Sciatic nerve (tissue), 2 donors: ENCODE results near the gene PCBP3. TPM values are rescaled to one million over a fixed set of nuclear protein-coding genes. Genes with fewer than 3 reads are reported as not detected.
"Not testable (repeated sequence)": the region's sequence is repeated elsewhere in the genome, so short reads cannot be mapped to it uniquely, and the experiment has no call there.

ENCODE experiments used
- ATAC-seq: fragments of 200-7000 bp; cut with Tn5 transposase; one replicate; pipeline ENCODE4 v1.9.1; 2020; ENCODE audit warnings: mild to moderate bottlenecking, moderate library complexity
- DNase-seq: peaks from one replicate; pipeline ENCODE4 v3.0.0-alpha.2; 2020; ENCODE audit warnings: low spot score
- intact Hi-C: fragments of 100-400 bp; cut with DNase I; formaldehyde crosslinking; loops from one replicate; pipeline ENCODE4 v1.14.2; 2022
- total RNA-seq: library from RNA; stranded (reverse); fragmentation: NEBNext Ultra II Directional; extraction: Animal tissue kit (Norgen Biotek cat#: 25700); gene quantifications from one replicate; pipeline ENCODE4 v1.2.1, GENCODE V29; 2021
- donor health status: DM: no; HTN: no; CAD: no.
- donor health status: DM: no; HTN: no; CAD: no.

The PCBP3 gene
- total RNA-seq, 1 donor from 2014 or later = 14.1 TPM

DNA sequence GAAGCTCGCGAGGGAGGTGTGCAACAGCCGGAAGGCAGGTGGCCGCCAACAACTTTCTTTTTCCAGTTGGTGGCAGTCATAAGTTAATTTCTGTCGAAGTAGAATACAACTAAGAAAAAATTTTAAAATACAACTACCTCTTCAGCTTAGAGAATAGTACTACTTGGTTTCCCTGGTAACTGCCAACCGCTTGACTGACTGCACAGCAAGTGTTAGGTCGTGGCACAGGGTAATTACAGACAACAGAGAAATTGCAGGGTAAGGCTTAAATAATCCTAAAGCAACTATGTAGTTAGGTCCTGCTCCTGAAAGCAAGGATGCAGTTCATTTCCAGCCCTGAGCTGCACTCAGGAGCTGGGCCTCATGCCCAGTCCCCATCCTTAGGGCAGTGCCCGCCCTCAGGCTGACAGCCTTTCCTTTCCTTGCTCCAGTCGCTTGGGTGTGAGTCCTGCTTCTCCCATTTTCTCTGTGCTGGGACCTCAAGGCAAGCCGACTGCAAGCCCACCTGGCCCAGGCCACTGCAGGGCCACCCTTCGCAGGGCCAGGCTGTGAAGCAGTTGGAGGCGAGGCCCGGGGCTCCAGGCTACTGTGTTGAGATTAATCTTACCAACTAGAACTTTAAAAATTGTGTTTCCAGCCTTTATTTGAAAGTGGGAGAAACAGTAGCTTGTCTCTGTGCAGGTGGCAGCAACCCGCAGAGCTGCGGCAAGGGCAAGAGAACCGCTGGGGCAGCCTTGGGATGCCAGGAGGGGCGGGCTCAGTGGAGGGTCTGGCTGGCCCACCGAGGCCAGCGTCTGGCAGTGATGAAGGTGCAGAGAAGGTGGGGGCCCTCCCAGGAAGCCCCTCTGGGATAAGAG lies 148.3 kb downstream of the PCBP3 start:
- ATAC-seq (no peak), DNase-seq (no peak)
- intact Hi-C loops = no loop called here

DNA sequence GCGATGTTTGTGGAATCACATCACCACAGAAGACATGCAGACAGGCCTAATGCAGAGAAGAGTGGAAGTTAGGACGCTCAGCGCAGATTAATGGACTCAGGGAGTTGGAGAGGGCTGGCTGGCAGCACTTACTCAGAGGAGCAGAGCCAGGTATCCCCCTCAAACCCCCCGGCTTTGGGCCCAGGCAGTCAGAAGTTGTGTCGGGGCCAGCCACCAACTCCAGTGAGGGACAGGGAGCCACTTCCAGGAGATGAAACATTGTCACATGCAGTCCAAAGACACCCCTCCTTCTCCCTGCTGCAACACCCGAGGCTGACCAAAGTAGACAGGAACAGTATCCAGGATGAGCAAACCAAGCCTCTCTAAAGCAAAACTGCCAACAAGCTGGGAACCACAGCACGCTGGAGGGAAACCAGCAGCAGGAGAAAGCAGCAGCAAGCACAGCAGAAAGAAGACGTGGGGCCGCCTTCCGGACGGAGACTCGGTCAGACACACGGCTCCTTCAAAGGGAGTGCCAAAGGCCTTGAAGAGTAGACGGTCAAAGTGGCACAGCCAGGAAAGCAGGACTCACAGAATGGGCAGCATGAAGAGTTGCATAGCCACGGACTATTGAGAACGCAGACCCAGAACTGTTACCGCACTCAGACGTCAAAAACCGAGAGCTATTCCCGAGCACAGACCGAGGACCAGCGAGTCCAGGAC lies 149.3 kb downstream of the PCBP3 start:
- intact Hi-C loops = no loop called here
- no peak for ATAC-seq
- no peak for DNase-seq

DNA sequence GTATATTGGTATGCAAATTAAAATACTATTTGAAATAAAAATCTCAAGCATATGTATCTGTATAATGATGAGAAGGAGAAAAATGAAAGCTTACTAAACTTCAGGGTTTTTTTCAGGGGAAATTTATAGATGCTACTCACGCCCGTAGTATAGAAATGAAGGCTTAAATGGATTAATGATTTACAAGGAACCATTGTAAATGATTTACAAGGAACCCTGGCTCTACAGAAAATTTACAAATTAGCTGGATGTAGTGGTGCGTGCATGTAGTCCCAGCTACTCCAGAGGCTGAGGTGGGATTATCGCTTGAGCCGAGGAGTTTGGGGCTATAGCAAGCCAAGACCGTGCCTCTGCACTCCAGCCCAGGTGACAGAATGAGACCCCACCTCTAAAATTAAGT lies 150.5 kb downstream of the PCBP3 start:
- intact Hi-C loops = no loop called here
- ATAC-seq (no peak), DNase-seq (no peak)

DNA sequence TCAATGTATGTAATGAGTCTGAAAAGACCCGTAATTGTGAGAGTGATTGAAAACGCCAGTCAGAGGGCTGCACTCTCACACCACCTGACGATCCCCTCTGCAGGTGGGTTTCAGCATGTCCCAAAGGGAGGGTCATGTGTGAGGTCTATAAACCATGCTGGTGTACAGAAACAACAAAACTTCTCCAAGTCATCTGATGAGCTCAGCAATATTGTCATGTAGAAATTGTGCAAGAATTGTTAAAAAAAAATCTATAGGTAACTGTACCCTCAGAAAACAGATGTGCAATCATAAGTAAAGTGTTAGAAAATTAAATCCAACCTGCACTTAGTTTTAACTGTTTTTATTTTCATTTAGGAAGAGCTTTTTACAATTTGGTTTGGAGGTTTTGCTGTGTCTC lies 152.5 kb downstream of the PCBP3 start:
- no peak for DNase-seq
- intact Hi-C loops = no loop called here
- no peak for ATAC-seq

DNA sequence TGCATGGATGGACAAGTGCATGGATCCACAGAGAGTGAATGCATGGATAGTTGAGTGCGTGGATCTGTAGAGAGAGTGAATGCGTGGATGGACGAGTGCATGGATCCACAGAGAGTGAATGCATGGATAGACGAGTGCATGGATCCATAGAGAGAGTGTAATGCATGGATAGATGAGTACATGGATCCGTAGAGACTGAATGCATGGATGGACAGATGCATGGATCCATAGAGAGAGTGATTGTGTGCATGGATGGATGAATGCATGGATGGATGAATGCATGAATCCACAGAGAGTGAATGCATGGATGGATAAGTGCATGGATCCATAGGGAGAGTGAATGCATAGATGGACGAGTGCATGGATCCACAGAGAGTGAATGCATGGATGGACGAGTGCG lies 153.8 kb downstream of the PCBP3 start:
- DNase-seq = no peak
- intact Hi-C loops = no loop called here
- no peak for ATAC-seq

DNA sequence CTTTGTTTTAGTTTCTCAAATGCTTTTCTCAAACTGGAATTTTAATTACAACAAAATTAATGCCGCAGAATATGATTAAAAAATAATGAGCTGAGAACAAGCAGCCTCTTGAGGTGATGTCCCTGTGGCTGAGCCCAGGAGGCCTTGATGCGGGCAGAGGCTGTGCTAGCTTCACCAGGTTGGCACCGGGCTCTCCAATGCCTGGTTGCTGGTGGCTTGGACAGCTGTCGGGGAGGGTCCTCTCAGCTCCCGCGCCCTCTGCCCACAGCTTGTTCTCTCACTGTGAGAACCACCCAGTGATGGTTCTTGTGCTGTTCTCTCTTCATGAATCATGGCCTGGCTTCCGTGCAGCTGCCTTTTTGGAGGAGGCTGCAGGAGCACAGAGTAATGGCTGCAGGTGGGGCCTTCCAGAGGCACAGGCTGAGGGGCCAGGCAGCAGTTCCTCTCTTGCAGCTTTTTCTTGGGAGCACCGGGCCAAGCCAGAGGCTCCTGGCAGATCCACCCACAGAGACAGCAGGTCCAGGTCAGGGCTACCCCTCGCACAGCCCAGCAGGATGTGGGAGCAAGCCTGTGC lies 156.3 kb downstream of the PCBP3 start:
- intact Hi-C loops = no loop called here
- DNase-seq (no peak), ATAC-seq (no peak)

DNA sequence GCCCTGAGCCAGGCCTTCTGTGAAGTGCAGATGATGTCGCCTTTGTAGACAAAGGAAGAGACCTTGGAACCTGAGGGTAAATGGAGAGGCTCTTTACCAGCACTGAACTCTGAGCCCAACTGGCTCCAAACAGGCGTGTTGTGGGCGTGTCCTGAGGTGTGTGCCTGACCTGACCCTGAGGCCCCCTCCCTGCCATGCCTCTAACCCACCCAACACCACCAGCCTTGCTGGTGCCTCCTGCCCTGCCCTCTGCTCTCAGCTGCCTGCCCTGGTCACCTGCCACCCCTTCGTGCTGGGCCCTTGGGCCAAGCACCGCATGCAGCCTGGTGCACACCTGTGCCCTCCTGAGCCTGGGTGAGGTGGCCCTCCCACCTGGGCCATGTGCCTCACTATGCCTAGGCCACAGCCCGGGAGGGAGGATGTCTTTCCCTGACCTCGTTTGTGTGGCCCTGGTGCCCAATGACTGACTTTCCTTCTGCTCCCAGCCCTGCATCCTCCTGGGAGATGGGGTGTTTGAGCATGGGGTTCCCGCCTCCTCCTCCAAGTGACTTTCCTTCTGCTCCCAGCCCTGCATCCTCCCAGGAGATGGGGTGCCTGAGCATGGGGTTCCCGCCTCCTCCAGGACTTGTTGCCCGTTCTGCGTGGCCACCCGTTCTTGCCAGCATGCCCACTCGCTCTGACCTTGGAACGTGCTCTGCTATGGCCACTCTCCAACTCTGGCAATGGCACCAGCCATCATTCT lies 157.0 kb downstream of the PCBP3 start:
- DNase-seq = no peak
- intact Hi-C loops = no loop called here
- ATAC-seq = no peak

DNA sequence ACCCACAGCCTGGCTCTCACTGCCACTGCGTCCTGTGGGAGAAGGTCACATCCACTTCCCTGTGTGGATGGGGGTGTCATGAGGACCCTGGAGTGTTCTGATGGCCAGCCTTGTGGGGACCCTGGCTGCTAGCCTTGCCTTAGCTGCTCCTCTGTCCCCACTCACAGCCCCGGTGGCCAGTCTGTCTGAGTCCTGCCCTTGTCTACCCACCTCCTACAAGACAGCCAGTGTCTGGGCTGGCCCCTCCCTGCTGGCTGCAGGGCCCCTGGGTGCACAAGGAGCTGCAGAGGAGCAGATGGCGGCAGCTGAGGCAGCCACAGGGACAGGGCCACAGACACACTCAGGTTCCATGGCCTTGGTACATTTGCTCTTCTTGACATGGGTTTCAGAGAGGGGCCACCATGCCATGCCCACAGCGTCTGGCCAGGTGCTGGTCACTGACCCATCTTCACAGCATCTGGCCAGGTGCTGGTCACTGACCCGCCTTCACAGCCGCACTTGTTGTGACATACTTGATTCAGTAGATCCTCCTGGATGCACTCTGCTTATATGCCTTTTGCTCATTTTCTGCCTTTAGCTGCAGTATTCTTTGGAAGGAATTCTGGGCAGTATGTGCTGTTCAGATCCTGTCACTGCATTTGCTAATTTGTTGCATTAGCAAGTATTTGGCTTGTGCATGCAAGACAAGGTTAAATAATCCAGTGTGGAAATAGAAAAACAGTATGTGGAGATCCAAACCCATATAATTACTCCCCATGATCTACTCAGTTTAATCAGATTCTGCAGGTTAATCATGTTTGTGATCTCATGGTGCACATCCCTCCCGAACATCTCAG lies 157.8 kb downstream of the PCBP3 start:
- no peak for ATAC-seq
- intact Hi-C loops = no loop called here
- no peak for DNase-seq

DNA sequence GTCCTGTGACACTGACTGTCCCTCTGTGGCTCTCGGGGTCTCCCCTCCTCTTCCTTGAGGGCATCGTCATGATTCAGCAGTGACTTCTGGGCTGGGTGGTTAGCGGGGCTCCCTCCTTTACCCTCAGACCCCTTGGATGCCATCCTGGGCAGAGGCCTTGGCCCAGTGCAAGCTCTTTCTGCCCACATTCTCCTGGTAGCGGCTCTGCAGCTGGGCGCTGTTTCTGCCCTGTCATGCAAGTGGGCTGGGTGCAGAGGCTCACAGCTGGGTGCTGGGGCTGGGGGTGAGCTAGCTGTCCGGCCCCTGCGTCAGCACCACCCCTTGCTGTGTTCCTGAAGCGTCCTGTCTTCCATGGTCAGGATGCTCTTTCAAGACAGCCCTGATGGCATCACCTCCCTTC lies 158.5 kb downstream of the PCBP3 start:
- no peak for ATAC-seq
- intact Hi-C loops = no loop called here
- DNase-seq = no peak

DNA sequence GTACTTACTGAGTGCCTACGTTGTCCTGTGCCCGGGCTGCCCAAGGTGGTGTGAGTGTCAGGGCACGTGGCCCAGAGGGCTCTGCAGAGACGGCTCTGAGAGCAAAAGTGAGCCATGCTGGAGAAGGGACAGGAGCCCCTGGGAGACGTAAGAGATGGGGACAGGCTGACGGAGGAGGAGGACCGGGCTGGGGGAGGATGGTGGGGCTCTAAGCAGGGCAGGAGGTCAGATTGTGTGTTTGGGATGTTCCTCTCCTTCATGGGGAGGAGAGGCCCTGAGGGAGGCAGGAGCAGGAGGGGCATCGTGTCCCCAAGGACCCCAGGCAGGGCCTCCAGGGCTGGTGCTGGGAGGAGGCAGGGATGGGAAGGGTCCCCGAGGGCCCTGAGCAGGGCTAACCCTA lies 158.9 kb downstream of the PCBP3 start:
- ATAC-seq = no peak
- no peak for DNase-seq
- intact Hi-C loops = no loop called here

DNA sequence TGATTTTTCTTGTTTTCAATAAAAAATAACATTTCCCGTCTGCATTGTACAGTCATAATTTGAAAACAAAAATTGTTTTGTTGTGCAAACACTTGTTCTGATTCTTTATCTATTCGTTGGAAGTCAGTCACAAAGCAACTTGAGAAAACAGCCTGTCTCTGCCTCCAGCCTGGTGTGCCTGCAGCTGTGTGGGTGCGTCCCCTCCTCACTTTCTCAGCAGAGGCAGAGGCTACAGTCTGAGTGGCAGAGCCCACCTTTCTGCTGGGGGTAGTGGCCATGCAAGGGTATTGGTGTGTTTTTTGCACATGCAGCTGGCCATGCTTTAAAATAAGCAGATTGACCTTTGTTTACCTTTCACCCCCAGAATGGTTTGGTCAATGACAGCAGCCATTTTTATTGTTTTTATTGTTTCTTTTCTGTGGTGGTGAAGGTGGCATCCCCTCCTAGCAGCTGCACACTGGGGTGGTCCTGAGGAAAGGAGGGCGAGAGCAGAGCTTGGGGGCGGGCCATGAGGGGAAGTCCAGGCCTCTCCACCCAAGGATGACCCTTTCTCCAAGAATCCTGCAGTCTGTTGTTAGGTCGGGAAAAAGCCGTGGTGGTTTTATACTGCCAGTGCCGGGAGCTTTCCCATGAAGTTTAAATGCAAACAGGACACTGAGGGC lies 159.6 kb downstream of the PCBP3 start:
- DNase-seq = no peak
- ATAC-seq = no peak
- intact Hi-C loops = no loop called here

DNA sequence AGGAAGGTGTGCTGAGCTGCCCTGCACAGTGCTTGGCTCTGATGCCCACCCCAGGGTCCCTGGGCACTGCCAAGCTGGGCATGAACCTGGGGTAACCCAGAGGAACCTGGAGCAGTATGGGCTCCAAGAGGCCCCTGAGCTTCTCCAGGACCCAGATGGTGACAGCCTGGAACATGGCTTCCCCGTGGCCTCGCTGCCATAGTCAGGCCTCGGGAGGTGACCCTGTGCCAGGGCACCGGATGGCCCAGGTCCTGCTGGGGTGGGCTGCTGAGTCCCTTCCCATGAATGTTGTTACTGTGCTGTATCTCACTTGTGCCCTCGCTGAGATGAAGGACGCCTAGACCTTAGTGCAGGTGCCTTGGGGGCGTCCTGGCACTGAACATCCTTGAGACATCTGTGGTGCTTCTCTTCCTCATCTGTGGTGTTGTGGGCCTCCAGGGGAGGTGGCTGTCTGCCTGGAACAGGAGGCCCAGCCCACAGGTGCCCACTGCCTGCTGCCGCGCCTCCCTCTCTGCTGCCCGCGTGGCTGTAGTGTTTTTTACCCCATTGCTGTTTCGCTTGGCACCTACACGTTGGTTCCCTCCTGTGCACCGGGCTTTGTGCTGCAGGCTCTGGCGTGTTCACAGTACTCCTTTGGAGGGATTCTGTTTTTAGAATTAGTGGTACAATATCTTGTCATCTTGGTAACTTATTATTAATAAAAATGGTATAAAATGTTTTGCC lies 160.3 kb downstream of the PCBP3 start:
- intact Hi-C loops = no loop called here
- no peak for ATAC-seq

DNA sequence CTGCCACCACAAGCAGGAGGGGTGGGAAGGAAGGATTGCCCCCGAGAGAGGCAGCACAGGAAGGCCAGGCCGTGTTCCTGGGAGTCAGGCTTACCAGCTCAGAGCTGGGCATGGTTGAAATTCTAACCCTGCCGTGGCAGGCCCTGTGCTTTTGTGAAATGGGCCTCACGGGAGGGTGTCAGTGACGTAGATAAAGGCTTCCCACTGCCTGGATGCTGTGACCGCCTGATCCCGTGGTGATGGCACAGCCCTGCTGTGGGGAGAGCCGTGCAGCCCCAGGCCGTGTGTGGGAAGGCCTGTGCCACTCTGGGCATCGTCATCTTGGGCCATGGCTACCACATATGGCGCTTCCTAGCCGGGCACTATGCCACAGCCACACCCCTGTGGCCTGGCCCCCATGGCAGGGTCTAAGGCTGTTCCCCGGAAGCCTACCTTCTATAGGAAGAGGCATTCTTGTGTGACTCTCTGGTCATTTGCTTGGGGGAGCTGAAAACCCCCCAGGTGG lies 161.3 kb downstream of the PCBP3 start:
- DNase-seq (no peak), ATAC-seq (no peak)
- intact Hi-C loops = no loop called here

More for the DNA sequence above, 160.3 kb downstream of the PCBP3 start:
- DNase-seq = no peak

DNA sequence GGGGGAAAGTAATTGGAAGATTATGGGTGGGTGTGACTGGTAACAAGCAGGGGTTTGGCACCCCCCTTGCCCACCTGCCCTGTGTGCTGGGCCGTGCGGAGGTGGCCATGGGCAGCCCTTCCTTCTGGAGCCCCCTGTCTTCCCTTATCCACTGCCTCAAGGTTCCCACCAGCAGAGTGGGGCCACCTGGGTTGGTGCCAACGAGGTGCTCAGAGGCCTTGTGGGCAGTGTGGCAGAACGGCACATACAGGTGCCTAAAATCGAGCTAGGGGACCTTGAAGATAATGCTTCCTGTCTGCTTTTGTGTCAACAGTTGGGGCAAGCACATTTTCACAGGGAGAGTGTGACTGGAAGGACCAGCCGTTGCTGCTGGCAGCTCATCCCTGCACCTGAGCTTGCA lies 161.8 kb downstream of the PCBP3 start:
- intact Hi-C loops = no loop called here
- DNase-seq (no peak), ATAC-seq (no peak)

DNA sequence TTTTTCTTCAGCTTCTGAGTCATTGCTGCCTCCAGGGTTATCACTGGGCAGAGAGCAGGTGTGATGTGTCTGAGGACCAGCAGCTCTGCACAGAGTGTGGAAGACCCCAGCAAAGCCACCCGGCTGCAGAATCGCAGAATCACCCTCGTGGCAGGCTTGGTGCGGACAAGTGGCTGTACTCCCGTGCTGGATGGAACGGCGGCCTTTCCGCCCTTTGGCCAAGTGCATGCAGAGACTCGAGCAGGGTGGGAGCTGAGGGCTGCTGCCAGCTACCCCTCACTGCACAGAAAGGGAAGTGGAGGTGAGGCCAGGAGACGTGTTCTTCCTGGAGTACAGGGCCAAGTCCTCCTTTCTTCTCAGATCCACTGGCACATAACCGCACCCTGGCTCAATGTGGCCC lies 162.5 kb downstream of the PCBP3 start:
- ATAC-seq (no peak), DNase-seq (no peak)
- intact Hi-C loops = no loop called here

DNA sequence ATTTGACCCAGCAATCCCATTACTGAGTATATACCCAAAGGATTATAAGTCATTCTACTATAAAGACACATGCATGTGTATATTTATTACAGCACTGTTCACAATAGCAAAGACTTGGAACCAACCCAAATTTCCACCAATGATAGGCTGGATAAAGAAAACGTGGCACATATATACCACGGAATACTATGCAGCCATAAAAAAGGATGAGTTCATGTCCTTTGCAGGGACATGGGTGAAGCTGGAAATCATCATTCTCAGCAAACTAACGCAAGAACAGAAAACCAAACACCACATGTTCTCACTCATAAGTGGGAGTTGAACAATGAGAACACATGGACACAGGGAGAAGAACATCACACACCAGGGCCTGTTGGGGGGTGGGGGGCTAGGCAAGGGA lies 165.1 kb downstream of the PCBP3 start:
- DNase-seq, ATAC-seq, intact Hi-C loops: not testable (repeated sequence)

DNA sequence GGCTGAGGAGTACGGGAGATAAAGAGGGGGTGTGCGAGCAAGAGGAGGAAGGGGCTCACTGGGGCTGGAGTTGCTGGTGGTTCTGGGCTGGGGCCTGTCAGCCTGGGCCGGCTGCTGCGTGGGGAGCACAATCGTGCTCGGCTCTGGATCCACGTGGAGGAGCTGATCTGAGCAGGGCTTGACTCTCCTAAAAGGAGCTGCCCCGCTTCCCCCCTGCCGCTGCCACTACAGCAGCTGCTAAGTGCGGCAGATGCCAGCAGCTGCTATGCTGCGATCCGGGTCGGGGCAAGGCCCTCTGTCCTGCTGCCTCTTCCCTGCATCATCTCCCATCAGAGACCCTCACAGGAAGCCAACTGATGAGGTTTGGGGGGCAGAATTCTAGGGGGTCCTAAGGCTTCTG lies 165.9 kb downstream of the PCBP3 start:
- intact Hi-C loops = no loop called here
- ATAC-seq (no peak), DNase-seq (no peak)
